ENCODE measurements around the gene RTN4.

Gene RTN4

DNA sequence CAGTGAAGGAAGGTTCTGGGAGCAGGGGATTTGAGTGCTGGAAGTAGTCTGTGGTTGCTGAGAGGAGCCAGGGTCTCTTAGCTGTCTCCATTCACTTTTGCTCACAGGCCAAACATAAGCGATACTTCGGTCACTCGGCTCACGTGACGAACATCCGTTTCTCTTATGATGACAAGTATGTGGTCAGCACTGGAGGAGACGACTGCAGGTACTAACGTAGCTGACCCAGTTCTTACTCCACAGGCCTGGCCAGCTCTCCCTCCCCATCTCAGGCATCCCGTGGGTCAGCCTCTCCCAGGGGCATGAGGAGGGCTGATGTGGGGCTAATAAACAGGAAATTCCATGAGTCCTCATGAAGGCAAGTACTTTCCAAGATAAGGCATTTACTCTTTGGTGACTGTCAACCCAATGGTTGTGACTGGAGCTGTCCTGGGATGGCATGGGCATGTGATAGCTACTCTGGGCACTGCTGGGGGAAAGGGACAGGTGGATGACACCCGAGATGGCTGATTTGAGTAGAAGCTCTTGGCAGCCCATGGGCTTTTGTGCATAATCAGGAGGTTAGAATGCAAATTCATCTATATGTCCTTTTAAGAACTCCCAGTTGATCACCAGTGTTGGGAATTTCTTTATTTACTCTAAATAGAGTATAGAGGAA is 81.6 kb downstream of the RTN4 start:
- peak in 1 of 3 donors; percentile 32 for DNase-seq

DNA sequence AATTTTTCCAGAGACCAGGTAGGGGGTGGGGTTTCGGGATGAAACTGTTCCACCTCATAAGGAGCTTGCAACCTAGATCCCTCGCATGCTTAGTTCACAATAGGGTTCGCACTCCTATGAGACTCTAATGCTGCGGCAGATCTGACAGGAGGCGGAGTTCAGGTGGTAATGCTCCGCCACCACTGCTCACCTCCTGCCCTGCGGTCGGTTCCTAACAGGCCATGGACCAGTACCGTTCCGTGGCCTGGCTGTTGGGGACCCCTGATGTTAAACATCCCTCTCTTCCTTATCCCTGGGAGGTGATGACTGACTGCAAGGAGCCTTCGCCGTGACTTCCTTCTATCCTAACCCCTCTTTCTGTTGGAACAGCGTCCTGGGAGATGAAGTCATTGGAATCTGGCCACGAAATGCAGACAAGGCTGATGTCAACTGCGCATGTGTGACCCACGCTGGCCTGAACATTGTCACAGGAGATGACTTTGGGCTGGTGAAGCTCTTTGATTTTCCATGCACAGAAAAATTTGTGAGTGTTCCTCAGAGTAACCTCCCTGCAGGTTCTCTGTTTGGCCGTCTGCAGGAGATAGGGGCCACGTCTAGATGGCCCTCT is 82.4 kb downstream of the RTN4 start:
- DNase-seq = peak in 1 of 3 donors; percentile 32

DNA sequence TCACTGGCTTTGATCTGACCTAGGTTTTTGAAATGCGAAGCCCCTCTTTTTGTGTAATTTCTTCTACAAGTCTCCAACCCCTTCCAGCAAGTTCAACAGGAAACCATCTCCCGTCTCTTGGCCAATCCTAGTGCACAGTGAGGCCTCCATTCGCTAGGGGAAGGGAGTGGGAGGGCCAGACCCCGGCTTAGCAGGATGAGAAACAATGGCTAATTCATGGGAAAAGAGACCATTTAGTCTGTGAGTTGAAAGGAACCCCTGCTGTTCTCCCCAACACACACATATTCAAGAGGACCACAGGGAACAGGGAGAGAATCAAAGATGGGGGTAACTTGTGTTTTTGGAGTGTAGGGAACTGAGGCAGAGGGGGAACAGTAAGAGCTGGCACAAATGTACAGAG is 83.0 kb downstream of the RTN4 start:
- DNase-seq = no peak

DNA sequence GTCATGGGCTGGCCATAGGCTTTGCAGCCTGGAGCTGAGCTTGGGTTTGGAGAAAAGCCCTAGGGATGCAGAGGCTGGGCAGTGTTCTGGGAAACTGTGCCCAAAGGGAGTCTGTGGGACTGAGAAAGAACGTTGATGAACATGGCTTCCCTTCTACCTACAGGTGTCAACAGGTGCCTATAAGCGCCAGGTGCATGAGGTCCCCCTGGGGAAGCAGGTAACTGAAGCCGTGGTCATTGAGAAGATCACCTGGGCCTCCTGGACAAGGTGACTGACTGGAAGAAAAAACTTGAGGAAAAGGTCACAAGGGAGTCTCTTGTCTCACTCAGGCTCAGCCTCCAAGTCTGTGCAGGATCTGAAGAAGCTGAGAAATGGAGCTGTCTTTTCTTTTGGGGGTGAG is 83.4 kb downstream of the RTN4 start:
- peak in 1 of 3 donors; percentile 26 for DNase-seq

DNA sequence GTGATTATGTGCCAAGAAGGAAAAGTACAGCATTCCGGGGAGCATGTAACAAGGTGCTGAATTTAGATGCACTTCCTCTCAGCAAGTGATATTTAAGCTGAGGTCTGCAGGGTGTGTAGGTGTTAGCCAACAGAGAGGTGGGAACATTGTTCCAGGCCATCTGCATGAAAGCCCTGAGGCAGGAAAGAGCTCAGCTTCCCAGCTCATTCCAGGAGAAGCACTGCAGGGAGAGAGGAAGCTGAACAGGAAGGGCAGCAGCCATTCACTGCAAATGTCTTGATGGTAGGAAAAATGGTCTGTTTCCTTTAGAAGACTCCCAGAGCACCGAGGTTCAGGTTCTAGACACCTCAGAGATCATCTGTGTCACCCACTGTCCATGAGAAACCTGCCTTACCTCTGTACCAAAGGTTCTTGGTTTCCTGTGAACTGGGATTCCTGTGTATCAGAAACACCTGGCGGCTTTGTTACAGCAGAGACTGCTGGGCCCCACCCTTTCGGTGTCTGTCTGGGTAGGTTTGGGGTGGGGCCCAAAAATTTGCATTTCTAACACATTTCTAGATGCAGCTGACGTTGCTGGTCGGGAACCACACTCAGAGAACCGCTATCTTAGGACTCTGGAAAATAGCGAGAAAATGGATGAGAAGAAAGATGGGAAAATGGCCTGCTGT is 84.0 kb downstream of the RTN4 start:
- DNase-seq = peak in 1 of 3 donors; percentile 22

DNA sequence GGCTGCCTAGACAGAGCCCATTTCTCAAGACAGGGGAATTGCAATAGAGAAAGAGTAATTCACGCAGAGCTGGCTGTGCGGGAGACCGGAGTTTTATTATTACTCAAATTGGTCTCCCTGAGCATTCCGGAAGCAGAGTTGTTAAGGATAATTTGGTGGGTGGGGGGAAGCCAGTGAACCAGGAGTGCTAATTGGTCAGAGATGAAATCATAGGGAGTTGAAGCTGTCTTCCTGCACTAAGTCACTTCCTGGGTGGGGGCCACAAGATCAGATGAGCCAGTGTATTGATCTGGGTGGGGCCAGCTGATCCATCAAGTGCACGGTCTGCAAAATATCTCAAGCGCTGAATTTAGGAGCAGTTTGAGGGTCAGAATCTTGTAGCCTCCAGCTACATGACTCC is 84.8 kb downstream of the RTN4 start:
- DNase-seq = peak in 1 of 3 donors; percentile 23

DNA sequence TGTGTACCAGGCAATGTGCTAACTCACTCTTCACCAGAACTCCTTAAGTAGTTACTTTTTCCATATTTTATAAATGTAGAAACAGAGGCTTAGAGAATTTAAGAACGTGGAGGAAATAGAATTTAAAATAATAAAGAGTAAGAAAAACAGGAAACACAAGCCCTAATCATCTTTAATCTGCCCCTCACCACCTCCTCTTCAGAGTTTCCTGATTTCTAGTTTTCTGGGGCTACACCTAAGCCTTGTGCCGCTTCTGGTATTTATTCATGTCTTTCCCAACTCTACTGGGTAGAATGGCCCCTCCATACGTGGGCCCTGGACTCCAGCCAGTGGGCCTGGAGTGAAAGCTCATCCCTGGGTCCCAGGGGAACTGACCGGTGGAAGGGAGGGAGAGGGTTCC is 85.4 kb downstream of the RTN4 start:
- no peak for DNase-seq

DNA sequence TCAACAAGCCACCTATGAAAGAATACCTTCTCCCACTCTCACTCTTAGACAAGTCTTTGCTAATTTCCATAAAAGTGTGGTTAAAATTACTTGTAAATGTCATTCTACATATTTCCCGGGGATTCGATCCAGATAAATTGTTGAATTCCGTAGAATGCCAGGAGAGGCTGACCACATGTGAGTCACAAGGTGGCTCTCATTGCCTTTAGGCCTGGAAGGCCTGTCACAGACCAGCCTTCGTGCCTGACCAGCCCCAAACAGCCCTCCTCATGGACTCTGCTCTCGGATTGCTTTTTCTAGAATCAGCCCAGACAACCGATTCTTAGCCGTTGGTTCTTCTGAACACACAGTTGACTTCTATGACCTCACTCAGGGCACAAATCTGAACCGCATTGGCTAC is 86.0 kb downstream of the RTN4 start:
- DNase-seq = peak in 1 of 3 donors; percentile 43

DNA sequence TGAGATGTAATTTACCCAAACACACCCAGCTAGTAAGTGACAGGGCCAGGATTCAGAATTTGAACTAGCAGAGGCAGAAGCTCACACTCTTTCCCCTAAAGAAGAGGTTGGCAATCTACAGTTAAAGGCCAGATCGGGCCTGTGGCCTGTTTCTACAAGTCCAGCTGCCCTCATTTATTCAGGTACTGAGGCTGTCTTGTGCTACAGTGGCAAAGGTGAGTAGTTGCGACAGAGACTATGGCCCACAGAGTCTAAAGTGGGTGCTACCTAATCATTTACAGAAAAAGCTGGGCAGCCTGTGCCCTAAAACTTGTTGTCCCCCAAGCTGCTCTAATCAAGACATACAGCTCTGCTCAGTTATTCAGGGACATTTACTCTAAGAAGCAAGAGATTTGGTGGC is 86.8 kb downstream of the RTN4 start:
- DNase-seq = peak in 1 of 3 donors; percentile 19

DNA sequence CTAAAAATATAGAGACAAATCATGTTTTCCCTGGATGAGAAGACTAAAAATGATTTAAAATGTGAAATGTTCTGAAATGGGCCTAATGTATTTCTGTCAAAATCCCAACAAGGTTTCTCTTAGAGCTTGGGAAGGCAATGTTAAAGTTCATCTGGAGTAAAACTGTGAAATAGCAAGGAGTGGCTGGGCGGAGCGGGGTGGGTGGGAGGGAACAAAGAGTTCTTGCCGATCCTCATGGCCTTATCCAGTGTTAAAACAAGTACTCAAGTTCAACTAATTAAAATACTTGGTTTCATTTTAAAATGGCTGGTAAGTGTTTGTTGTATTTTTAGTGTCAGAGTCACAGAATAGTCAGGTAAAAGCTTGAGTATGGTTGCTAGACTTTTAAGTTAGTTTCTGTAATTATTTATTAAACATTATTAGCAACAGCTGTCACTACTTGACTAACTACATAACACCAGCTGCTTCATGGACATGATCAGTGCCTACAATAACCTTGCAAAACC is 87.3 kb downstream of the RTN4 start:
- DNase-seq = peak in 1 of 3 donors; percentile 19

DNA sequence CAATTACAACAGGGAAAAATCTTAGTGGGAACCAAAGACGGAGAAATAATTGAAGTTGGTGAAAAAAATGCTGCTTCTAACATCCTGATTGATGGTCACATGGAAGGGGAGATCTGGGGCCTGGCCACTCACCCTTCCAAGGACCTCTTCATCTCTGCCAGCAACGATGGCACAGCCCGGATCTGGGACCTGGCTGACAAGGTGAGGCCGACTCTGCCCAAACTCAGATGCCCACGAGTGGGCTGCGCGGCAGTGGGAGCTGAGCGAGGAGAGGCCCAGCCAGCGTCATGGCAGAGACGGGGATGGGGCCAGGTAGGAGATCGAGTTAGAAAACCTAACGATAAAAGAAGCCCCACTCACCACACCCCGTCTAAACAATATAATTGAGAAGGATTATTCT is 87.7 kb downstream of the RTN4 start:
- peak in 1 of 3 donors; percentile 11 for DNase-seq

DNA sequence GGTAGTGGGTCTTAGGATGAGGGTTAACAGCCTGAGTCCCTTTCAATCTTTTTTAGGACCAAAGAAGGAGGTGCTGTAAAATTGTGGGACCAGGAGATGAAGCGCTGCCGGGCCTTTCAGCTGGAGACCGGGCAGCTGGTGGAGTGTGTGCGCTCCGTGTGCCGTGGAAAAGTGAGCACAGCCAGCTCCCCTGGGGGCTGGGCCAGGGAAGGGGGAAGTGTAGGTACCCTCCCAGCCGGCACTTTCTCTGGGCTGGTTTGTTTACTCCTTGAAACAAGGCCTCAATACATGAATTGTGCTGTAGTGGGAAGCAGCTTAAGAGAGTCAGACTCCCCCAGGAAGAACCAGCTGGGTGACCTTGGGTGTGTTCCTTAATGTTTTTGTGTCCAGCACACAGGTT is 90.1 kb downstream of the RTN4 start:
- no peak for DNase-seq

DNA sequence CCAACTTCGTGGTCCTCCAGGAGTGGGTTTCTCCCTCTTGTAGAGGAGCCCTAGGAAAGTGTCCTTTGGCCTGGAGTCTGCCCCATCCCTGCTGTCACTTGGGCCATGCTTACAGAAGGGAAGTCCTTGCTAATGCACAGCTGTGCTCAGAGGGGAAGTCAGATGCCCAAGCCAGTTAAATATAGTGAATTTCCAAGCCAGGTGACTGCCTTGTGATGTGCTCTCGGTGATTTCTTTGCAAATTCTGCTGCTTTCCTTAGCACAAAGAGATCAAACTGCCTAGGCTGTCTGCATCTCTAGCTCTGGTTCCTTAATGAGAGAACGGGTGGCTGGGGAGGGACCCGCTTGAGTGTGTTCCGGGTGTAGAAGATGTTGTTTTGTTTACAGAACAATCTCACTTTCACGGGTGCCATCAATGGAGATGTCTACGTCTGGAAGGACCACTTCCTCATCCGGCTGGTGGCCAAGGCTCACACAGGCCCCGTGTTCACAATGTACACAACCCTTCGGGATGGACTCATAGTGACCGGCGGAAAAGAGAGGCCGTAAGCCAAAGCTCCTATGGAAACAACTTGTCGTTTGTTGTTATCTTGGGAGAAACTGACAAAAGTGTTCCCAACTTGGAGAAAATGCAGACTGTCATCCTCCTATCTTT is 91.4 kb downstream of the RTN4 start:
- peak in 2 of 3 donors; percentile 45 to 47 for DNase-seq

DNA sequence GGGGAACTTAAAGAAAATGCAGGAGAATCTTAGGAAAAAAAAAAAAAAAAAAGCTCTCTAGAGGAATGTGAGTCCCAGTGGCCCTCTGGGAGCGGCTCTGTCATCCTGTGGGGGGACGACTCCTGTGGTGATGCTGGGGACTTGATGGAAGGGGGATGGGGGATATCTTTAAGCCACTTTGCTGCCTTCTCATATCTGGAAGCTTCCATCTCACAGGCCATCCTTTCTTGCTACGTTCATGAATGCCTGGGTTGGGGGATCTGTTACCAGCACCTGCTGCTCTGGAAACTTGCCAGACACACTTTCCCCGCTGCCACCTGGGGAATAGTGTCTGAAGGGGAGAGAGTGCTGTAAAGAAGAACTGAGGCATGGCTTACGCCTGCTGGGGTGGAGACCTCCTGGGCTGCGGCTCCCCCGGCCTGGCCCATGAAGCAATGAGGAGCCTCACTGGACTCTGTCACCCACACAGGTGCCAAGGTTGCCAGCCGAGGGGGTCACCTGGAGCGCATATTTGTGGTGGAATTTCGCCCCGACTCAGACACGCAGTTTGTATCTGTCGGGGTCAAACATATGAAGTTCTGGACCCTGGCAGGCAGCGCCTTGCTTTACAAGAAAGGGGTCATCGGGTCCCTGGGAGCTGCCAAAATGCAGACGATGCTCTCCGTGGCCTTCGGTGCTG is 92.8 kb downstream of the RTN4 start:
- no peak for DNase-seq

DNA sequence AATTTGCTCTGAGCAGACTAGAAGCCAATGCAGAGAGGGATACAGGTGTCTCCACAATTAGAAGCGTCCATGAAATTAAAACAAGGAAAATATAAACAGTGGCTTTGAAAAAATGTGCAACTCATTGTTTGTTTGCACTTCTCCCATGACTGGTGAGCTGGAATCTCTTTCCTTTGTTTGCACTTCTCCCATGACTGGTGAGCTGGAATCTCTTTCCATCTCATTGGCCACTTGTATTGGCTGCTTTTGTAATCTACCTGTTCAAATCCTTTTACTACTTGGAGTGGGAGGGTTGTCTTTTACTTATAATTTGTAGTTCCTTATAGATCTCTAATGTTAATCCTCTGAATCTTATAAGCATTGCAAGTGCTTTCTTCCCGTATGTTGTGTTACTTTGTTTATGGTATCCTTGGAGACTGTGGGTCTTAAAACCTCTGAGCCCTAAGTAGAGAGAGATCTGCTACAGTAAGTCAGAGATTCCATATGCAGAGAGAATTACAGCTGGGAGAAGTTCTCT is 94.1 kb downstream of the RTN4 start:
- no peak for DNase-seq

DNA sequence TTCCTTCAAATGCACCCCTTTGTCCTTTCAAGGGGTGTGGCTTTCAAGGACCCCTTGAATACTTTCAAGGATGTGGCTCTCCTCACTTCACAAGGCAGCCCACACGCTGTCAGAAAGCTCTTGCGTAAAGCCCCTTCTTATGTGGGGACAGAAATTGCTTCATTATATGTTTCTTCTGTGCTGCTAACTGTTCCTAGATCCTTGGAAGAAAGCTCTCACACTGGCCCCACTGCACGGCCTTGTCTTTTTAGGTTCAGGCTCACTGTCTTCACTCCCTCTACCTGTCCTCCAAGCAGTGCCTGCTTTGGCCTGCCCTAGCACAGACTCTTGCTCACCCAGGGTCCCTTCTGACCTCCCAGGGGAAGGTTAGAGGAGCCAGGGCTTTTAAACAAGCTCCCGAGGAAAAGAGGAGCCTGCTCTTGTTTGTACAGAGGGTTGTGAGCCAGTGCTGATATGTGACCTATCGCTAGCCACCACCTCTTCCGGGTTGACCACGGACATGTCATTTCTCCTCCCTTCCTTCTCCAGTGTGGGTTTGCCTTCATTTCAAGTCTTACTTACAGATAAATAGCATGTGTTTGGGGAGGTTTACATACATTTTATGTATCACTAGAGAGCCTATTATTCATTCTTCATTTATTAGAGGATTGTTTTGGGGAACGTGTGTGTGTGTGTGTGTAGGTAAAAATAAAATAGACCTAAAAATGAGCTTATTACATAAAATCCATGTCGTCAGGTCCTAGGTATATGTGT is 94.7 kb downstream of the RTN4 start:
- peak in 1 of 3 donors; percentile 24 for DNase-seq

DNA sequence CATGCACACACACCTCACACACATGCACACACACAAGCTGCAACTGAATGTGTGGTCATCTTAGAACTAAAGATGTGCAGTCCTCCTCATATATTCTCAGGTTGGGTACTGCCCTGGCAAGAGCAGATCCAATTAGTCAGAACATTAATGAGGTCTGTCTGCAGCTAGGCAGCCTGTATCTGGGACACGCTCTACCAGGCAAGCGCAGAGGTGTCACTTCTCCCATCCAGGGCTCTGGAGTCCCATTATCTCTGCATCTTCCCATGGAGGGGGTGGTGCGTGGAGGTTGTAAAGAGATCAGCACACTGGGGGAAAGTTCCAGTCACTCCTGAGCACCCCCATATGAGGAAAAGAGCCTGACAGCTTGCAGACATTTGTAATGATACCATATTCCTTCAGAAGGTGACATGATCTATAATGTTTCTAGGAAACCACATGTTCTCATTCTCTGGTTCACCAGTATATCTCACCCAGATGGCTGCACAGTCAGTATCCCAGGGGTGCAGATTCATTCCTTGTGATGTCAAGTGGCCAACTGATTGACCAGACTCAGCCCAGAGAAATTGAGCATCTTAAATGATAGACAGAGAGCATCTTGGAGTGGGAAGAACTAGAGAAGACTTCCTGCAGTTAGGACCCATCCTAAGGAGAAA is 95.4 kb downstream of the RTN4 start:
- no peak for DNase-seq

DNA sequence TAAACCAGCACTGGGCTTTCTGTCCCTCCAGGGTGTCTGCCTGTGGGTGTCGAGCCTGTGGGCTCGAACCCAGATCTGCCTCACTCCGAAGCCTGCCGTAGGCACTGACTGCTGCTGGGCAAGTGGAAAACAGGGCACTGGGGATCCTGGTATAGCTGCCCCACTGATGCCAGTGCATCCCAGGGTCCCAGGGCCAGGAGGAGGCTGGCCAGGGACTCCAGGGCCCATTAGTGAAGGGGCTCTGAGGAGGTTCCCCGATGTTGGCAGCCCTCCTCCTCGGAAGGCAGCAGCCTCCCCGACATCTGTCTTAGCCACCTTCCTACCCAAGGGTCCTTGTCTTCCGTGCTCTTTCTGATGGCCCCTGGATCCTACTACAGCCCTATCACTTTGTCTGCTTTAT is 96.1 kb downstream of the RTN4 start:
- no peak for DNase-seq

DNA sequence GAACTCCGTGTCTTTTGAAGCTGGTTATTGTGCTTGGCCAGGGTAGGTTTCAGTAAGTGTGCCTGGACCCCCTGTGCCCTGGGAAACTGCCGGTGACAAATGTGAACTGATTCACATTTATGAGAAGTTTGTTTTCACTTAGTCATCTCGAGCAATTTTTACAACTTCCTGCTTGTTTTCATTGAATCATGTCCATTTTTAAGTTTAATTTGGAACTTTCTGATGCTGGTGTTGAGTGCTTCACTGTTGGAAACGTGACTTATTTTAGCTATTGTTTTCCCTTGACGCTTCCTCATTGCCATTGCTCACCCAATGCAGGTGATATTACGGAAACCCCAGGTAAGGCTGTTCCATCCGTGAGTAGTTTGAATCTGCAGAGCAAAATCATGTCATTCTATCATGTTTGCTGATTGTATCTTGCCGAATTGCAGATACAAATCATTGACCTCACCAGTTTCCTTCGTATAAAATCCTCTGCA is 97.2 kb downstream of the RTN4 start:
- DNase-seq = peak in 2 of 3 donors; percentile 63 to 69

DNA sequence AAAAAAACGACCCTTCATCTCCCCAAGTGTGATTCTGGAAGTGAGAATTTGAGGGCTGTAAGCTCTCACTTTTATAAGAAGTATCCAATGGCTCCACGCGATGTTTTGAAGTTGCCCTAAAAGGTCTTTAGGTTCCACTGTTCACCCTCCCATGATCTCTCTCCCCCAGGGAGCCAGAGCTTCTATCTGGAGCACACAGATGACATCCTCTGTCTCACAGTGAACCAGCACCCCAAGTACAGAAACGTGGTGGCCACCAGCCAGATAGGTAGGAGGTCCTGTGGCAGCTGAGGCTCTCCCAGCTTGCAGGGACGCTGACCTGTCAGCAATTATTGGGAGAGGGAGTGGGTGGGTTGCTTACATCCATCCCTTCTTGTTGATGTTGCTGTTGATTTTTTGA is 97.8 kb downstream of the RTN4 start:
- DNase-seq = no peak

DNA sequence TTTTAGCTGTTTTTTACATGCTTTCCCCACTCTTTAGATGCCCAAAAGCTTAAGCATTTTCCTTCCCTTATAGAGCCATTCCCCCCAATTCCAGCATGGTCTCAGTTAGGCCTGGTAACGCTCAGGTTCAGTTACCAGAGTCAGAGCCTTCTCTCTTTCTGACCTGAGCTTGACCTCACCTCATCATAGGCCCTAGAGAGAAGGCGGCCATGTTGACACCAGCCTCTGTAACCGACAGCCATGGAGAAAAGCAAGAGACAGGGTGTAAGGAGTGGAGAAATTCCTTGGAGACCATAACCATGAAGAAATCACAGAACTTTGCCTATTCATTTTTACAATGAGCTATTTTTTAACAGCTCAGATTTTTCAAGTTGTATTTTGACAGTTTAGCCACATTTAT is 99.4 kb downstream of the RTN4 start:
- no peak for DNase-seq

All from suppressor macrophage treated with lipopolysaccharide for 1 hour (primary cell).